ENCODE results near the gene ANKRD16.
"Not testable (repeated sequence)": the region's sequence is repeated elsewhere in the genome, so short reads cannot be mapped to it uniquely, and the experiment has no call there.

ANKRD16 gene

DNA sequence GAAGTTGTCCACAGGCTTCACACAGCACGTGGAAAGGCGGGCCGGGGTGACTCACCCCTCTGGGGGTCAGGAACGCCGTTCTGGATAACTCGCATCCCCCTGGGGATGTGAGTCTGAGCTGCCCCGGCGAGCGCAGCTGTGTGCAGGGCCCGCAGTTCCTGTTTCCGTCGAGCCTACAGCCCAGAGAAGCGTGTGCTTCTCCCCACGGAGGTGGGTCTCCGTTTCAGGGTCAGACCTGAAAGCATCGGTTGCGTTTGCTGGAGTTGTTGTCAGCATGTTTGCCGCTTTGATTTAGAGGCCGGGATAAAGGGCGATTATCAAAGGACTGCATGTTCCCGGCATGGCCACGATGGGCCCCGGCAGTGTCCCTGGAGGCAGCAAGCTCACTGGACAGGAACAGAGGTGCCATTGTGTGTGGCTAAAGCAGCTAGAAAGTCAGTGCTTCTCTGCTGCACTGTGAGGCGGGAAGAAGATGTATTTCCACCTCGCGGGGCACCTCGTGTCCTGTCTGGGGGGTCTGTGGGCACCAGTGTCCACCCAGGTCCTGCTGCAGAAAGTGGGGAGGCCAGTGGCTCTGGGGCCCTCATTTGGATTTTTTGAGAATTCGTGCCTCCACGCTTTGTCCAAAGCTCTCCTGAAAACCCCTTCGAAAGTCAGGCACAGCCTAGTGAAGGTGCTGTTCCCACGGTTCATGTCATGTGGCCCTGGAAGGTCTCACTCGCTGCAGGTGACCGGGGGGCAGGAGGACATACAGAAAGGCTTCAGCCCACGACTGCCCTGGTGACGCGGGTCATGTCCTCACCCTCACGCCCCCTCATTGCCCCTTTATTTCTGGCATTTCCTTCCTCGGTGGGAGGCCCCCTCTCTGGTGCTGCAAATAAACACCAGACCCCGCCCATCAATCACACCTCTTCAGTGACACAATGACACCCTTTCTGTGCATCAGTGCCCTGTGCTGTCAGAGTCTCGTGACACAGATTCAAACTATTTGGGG lies 49.1 kb downstream of the ANKRD16 start:
- DNase-seq (ENCODE audit: low read depth in 2 of 3, low spot score in 2 of 3): no peak

DNA sequence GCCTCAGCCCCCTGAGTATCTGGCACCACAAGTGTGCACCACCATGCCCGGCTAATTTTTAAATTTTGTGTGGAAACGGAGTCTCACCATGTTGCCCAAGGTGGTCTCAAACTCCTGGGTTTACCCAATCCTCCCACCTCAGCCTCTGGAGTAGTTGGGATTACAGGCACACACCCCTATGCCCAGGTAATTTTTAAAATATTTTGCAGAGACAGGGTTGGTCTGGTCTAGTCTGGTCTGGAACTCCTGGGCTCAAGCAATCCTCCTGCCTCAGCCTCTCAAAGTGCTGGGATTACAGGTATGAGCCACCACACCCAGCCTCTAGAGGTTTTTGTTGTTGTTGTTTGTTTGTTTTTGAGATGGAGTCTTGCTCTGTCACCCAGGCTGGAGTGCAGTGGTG lies 53.5 kb downstream of the ANKRD16 start:
- DNase-seq (ENCODE audit: low read depth in 2 of 3, low spot score in 2 of 3): not testable (repeated sequence)

DNA sequence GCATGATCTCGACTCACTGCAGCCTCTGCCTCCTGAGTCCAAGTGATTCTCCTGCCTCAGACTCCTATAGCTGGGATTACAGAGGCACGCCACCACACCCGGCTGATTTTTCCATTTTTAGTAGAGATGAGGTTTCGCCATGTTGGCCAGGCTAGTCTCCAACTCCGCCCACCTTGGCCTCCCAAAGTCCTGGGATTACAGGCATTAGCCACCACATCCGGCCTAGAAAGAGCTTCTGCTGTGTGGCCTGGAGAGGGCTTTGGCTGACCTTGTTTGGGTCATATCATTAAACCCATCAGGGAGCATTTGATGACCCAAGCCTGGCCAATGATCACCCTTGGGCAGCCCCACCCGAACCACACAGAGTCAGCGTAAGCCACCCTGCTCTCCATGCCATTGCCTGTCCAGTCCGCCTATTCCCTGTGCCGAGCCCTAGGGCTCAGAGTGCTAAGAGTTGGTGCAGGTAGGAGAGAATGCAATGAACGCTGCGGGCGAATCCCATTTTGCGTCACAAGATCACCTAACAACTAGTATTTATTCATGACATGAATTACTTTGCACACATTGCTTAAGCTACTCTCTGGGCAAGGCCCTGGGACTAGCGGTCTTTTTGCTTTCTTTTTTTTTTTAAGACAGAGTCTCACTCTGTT lies 54.1 kb downstream of the ANKRD16 start:
- DNase-seq (ENCODE audit: low read depth in 2 of 3, low spot score in 2 of 3): no peak

DNA sequence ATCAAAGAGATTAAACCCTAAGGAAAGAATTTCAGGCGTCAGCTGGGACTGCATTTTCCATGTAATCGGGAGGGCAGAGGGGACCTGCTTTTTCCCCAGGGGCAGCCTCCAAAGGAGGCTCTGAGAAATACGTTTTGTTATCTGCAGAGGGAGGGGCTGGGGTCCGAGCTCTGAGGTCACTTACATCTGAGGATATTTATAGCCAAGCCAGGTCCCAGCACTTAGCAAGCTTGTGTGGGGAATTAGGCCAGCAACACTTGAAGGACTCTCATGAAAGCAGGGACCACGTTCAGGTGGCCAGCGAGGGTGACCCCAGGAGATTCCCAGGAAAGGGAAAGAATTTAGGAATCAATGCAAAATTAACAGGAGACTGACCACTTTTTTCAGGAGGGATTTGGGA lies 55.9 kb downstream of the ANKRD16 start:
- no peak for DNase-seq (ENCODE audit: low read depth in 2 of 3, low spot score in 2 of 3)

DNA sequence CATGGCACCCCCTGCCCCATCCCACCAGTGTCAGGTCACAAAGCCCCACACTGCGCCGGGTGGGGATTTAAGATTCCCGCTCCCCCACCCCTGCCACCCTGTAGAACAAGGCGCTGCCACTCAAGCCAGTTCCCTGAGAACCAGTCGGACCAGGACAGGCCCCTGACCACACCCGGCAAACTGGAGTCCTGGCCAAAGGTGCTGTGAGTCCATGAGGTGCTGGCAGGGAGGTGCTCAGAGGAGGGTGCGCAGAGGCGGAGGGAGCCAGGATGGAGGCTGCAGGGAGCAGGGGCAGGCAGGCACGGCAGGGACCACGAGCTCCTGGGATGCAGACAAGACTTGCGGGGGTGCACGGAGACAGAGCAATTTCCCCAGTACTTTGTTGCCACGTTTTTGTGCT lies 56.7 kb downstream of the ANKRD16 start:
- no peak for DNase-seq (ENCODE audit: low read depth in 2 of 3, low spot score in 2 of 3)

DNA sequence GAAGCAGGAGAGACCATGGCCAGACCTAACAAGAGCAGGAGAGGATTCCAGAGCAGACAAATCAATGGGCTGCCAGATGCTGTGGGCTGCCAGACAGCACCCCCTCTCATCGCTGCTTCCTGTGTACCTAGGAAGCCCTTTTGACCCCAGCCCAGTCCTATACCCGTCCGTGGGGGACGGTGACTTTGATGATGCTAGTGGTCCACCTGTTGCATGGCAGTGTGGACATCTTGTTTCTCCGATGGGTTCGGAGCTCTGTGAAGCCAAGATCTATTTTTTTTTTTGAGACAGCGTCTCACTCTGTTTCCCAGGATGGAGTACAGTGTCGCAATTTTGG lies 58.3 kb downstream of the ANKRD16 start:
- DNase-seq (ENCODE audit: low read depth in 2 of 3, low spot score in 2 of 3): no peak

DNA sequence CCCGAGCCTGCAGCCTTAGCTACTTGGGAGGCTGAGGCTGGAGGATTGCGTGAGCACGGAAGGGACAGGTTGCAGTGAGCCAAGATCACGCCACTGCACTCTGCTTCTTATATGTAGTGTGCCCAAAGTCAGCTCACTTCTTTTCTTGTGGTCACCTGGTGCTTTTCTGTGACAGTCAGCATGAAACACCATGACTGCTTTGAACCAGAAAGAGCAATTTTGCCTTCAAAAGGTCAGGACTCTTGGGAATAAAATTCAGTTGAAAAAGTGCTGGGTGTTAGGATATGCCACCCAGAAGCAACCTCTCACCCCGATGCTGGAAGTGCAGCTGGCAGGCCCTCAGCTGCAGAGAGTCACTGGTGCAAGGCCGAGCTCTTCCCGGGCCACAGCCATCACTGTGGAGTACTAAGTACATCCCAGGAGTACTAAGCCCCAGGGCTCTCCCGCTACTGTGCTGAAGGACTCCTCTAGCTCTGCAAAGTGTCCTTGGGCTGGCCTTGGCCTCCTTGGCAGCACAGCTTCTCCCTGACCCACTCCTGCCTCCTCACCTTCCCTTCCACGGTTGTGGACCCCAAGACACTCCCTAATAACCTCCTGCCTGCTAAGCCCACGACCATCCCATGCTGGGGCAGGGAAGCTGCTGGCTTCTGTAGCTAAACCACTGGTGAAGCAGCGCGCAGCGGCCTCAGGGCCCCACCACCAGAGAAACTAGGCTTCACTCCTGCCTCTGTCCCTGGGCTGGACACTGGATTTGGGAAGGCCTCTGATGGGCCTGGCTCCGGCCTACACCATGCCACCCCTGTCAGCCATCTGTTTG lies 58.9 kb downstream of the ANKRD16 start:
- no peak for DNase-seq (ENCODE audit: low read depth in 2 of 3, low spot score in 2 of 3)

DNA sequence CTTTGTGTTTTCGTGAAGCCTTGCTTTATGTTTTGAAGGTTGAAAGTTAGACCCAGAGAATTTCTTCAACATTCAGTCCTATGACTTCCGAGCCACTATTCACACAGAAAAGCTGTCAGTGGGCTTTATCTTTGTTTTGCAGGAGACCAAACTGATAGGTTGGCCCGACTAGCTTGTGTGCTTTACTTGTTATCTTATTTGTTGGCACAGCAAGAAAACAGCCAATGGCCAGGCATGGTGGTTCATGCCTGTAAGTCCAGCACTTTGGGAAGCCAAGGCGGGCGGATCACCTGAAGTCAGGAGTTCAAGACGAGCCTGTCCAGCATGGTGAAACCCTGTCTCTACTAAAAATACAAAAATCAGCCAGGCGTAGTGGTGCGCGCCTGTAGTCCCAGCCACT lies 60.4 kb downstream of the ANKRD16 start:
- no peak for DNase-seq (ENCODE audit: low read depth in 2 of 3, low spot score in 2 of 3)

DNA sequence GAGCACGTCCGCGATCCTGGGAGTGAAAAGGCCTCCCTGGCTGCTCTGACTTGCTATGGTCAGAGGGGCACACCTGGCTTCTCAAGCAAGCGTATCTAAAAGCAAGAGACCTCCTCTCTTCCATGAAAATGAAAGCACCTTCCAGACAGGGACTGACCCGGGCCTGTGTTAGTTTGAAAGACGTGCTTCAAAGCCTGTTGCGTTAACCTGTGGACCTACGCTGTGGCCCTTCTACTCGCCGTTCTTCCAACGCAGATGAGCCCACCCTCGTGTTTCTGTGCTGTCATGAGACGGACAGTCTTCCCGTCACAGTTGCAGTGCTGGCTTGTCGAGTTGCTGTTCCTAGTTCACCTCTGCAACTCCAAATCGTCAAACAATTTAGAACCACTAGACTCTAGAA lies 61.0 kb downstream of the ANKRD16 start:
- no peak for DNase-seq (ENCODE audit: low read depth in 2 of 3, low spot score in 2 of 3)

DNA sequence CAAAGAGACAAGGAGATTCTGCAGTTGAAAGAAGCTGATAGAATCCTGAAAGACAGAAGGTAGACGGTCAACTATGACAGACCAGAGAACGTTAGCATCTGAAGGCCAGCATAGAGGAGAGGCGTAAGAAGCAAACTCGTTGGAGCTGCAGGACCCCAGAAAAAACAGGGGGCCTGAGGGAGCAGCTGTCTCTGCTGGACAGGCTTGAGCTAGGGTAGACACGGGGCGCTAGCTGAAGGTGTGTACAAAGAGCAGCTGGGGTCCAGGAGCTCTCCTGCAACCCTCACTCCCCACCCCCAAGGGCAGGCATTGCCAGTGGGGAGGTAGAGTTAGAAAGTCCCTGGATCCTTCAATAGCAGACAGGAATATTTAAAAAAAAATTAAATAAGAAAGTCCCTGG lies 61.9 kb downstream of the ANKRD16 start:
- no peak for DNase-seq (ENCODE audit: low read depth in 2 of 3, low spot score in 2 of 3)

DNA sequence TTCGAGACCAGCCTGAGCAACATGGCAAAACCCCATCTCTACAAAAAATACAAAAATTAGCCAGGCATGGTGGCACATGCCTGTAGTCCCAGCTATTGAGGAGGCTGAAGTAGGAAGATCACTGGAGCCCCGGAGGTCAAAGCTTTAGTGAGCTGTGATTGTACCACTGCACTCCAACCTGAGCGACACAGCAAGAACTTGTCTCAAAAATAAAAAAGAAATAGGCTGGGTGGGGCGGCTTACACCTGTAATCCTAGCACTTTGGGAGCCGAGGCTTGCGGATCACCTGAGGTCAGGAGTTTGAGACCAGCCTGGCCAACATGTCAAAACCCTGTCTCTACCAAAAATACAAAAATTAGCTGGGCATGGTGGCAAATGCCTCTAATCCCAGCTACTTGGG lies 63.2 kb downstream of the ANKRD16 start:
- not testable (repeated sequence) for DNase-seq (ENCODE audit: low read depth in 2 of 3, low spot score in 2 of 3)

DNA sequence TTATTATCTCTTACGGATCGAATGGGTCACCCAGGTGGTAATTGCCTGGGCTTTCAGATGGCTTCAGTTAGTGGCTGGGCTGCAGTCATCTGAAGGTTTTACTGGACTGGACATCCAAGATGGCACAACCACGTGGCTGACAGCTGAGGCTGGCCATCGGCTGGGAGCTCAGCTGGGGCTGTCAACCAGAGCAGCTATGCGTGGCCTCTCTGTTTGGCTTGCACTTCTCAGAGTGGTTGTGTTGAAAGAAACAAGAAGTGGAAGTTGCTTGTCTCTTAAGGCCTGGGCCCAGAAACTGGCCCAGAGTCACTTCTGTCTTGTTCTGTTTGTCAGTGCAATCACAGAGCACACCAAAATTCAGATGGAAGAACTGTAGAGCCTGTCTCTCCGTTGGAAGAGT lies 70.8 kb downstream of the ANKRD16 start:
- no peak for DNase-seq (ENCODE audit: low read depth in 2 of 3, low spot score in 2 of 3)

DNA sequence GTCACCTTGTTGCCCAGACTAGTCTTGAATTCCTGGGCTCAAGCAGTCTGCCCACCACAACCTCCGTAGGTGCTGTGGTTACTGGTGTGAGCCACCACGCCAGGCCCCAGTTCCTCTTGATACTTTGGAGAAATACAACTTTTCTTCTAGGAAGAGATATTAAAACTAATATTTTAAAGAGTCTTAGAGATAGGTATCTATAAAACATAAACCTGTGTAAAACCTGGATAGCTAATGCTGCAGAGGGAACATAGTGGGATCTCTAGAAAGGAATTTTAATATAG lies 71.7 kb downstream of the ANKRD16 start:
- no peak for DNase-seq (ENCODE audit: low read depth in 2 of 3, low spot score in 2 of 3)

DNA sequence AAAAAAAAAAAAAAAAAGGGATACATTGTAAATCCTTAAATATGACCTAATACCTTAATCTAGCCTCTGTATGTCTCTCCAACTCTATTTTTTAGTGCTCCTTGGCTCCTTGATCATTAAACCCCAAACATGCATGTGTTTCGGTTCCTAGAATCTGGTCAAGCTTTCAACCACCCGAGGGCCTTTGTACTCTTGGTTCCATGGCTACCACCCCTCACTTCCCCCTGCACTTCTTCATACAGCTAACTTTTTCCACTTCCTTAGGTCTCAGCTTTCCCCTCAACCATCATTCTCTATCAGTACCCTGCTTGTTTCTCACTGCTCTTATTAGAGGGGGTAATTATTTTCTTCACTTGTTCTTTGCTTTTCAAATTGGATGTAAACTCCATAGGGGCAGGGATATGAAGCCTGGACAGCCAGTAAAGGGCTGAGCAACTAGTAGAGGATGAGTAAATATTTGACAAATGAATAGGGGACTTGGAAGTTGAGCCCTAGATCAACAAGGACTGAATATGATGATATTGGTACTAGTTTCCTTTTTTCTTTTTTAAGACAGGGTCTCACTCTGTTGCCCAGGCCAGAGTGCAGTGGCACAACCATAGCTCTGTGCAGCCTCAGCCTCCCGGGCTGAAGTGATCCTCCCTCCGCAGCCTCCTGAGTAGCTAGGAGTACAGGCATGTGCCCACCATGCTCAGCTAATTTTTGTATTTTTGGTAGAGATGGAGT lies 72.2 kb downstream of the ANKRD16 start:
- no peak for DNase-seq (ENCODE audit: low read depth in 2 of 3, low spot score in 2 of 3)

DNA sequence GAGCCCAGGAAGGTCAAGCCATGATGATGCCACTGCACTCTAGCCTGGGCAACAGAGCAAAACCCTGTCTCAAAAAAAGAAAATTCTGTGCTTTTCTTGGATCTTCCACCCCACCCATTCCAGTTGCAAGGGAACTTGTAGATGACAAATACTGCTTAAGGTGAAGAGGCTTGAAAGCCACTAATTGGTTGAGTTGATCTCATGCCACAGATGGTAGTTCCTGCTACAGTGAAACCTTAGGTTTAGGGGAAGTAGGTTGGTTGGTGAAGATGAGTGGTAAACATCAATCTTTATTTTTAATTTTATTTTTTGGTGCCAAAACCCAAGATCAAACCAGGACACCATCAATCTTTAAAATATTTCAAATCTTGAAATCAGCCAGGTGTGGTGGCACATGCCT lies 73.5 kb downstream of the ANKRD16 start:
- no peak for DNase-seq (ENCODE audit: low read depth in 2 of 3, low spot score in 2 of 3)

DNA sequence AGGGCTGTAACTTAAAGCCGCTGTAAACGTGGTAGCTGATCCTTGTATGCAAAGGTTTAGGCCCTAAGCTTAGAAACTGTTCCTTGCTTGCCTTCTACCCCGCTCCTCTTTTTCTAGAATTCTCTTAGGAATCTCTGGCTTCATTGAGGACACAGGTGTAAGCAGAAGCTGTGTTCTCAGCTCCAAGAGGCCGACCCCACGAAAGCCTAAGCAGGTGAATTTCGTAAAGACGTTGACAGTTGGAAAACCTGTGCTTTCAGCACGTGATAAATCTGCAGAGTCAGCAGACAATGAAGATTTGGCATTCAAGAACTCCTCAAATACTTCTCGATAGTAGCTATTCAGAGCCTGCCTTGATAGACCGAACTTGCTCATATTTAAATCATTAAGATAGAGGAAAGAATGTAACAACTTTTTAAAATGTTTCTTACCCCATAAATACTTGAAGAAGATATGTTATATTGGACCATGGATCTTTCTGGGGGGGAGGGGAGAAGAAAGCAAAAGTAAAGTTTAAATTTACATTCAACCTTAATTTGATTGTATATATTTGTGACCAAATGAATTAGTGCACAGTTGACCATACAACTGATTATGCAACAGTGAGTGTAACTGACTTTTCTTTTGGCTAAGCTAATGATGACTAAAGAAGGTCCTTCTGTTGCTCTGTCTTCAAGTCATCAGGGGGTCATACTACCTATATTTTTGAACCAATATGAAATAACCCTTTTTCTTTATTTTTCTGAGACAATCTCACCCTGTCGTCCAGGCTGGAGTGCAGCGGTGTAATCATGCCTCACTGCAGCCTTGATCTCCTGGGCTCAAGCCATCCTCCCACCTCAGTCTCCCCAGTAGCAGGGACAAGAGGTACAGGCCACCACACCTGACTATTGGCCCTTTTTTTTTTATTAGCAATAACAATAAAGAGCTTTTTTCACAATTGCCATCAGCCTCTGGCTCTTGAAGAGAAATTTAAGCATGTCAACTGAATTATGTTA lies 75.3 kb downstream of the ANKRD16 start:
- DNase-seq (ENCODE audit: low read depth in 2 of 3, low spot score in 2 of 3): no peak

DNA sequence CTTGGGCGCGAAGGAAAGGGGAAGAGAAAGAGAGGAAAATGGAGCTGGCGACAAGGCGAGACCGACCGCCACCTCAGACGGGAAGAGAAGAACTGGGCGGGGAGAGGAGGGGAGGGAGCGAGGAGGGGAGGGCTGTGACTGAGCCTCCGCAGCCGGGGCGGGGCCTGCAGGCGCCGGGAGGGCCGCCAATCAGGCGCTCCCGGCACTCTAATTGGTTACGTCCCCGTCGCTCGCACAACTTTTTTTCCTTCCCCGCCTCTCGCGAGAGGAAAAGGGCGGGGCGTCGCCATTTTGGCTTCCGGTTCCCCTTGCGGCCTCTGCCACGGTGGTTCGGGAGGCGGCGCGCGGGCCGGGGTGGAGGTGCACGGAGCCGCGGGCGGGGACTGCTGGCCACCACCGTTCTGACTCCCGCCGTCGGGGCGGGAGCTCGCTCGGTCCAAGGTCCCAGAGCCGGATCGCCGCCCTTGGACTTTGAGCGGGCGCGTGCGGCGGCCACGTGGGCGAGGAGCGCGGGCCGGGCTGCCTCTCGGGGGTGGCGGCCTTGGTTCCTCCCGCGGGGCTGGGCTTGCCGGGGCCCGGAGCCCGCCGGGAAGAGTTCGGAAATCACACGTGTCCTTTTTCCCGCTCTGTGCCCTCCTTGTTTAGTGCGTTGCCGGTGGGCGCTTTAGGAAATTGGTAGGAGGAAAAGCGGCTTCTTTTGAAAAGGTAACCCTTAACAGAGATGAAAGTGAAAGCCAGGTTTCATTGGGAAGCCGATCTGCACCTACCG lies 76.2 kb downstream of the ANKRD16 start, which contains the start of gene GDI2:
GDI2 (minus strand) TSS at position 94 of the 769 bp plus-strand sequence. CDS start 176 bp downstream, outside the sequence.
- peak; percentile 84 to 90 (median 88) for DNase-seq (ENCODE audit: low read depth in 2 of 3, low spot score in 2 of 3)

DNA sequence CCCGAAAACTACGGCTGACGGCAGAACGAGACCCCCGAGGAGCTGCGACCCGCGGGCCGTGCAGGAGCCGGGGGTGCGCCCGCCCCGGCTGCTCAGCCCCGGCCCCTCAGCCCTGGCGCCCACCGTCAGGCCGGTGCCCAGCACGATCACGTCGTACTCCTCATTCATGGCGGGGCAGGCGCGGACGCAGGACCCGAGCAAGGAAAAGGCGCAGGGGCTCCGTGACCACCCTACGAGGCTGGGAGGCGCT lies 76.7 kb downstream of the ANKRD16 start:
- no peak for DNase-seq (ENCODE audit: low read depth in 2 of 3, low spot score in 2 of 3)

DNA sequence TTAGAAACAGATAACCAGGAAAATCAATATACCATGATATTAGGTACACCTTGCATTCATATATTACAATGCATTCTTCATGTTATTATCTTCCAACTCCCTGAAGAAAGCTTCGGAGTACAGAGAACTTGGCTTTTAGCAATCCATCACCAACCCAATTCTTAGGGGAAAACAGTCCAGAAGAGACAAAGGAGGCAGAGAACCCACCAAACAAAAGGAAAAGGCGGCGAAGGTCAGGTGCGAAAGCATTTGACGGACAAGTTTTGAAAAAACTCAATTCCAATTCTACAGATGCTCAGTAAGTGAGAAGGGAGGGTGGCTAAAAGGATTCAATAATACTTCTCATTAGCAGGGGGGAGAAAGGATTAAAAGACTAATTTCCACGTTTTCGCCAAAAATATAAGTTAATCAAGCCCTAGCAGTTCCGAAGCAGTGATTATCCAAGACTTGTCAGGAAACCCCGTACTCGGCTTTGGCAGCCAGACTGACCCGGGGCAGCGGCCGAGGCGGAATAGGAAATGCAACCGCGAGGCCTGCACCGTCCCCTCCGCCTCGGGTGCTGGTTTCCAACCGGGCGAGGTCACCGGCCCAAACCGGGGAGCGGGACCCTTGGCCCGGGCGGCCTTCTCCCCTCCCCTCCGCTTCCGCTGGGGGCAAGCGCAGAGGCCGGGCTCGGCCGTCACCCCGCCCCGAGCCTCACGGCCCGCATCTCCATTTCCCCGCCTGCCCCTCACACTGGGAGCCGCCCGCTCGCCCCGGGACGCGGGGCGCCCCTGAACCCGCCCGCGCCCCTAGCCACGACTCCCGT lies 77.2 kb downstream of the ANKRD16 start:
- peak in 1 of 3 experiments; percentile 31 for DNase-seq (ENCODE audit: low read depth in 2 of 3, low spot score in 2 of 3)

Data from activated CD8-positive, alpha-beta memory T cell treated with anti-CD3 and anti-CD28 coated beads for 48 hours (primary cell).